Neural crest cell (in vitro differentiated cells): ENCODE data around the gene KCNJ4. TPM values are rescaled to one million over a fixed set of nuclear protein-coding genes. Genes with fewer than 3 reads are reported as not detected.

Source experiments
- DNase-seq: peaks from one replicate; pipeline ENCODE4 v3.0.0; 2021; ENCODE audit warnings: low read depth, mixed read lengths, low spot score
- H3K27ac Mint-ChIP-seq: one replicate; pipeline ENCODE4 v1.8.0; 2021; ENCODE audit warnings: mild to moderate bottlenecking, mixed read lengths; ENCODE audit not compliant: unreplicated experiment
- H3K27me3 Mint-ChIP-seq: 2 replicates; pipeline ENCODE4 v1.8.0; 2021; ENCODE audit warnings: low read depth, mild to moderate bottlenecking, mixed read lengths
- H3K36me3 Mint-ChIP-seq: 2 replicates; pipeline ENCODE4 v1.8.0; 2021; ENCODE audit warnings: low read depth, mild to moderate bottlenecking, mixed read lengths
- H3K4me1 Mint-ChIP-seq: 2 replicates; pipeline ENCODE4 v1.8.0; 2021; ENCODE audit warnings: mixed read lengths
- H3K4me3 Mint-ChIP-seq: one replicate; pipeline ENCODE4 v1.8.0; 2021; ENCODE audit warnings: mild to moderate bottlenecking, mixed read lengths
- H3K9me3 Mint-ChIP-seq: 2 replicates; pipeline ENCODE4 v1.8.0; 2021; ENCODE audit warnings: mixed read lengths
- CTCF ChIP-seq: fragments of 200-600 bp; sonication (generic); conservative IDR thresholded peaks from 2 replicates; pipeline ENCODE4 v1.5.0; 2021; ENCODE audit warnings: antibody characterized with exemption, mild to moderate bottlenecking
- total RNA-seq: library from RNA; stranded (reverse); gene quantifications from 2 replicates; pipeline ENCODE4 v1.2.1, GENCODE V29; 2021

Gene KCNJ4
- total RNA-seq, 1 donor from 2014 or later: 4.4 TPM

GRCh38 chr22:38444783-38445182 is 10.2 kb downstream of the KCNJ4 start:
- peaks cover 7% of the 10 kb centered on the region for H3K4me1 Mint-ChIP-seq

GRCh38 chr22:38443628-38444521 is 11.1 kb downstream of the KCNJ4 start:
- no peak for DNase-seq
- peaks cover 7% of the 10 kb centered on the region for H3K4me1 Mint-ChIP-seq
- H3K9me3 Mint-ChIP-seq: no peaks in the 10 kb centered on the region
- H3K36me3 Mint-ChIP-seq: no peaks in the 10 kb centered on the region
- peak overlapping the region; percentile 48 for H3K27ac Mint-ChIP-seq
- TF ChIP-seq CTCF: no peak
- H3K27me3 Mint-ChIP-seq: no peaks in the 10 kb centered on the region
- no peak overlapping the region for H3K4me3 Mint-ChIP-seq

More at GRCh38 chr22:38444783-38445182, 10.2 kb downstream of the KCNJ4 start:
- no peaks in the 10 kb centered on the region for H3K9me3 Mint-ChIP-seq
- no peak overlapping the region for H3K4me3 Mint-ChIP-seq
- no peaks in the 10 kb centered on the region for H3K27me3 Mint-ChIP-seq
- H3K36me3 Mint-ChIP-seq: no peaks in the 10 kb centered on the region
- DNase-seq: no peak
- no peak for TF ChIP-seq CTCF
- no peak overlapping the region for H3K27ac Mint-ChIP-seq

GRCh38 chr22:38442967-38443627 is 11.9 kb downstream of the KCNJ4 start:
- H3K9me3 Mint-ChIP-seq: no peaks in the 10 kb centered on the region
- H3K27me3 Mint-ChIP-seq: no peaks in the 10 kb centered on the region
- TF ChIP-seq CTCF: no peak
- H3K4me1 Mint-ChIP-seq: peaks cover 7% of the 10 kb centered on the region
- no peaks in the 10 kb centered on the region for H3K36me3 Mint-ChIP-seq
- no peak for DNase-seq
- no peak overlapping the region for H3K4me3 Mint-ChIP-seq
- no peak overlapping the region for H3K27ac Mint-ChIP-seq

- no peak for DNase-seq
- H3K27me3 Mint-ChIP-seq: no peaks in the 10 kb centered on the region
- H3K4me3 Mint-ChIP-seq: no peak overlapping the region
- no peak overlapping the region for H3K27ac Mint-ChIP-seq
- no peaks in the 10 kb centered on the region for H3K36me3 Mint-ChIP-seq
- peaks cover 7% of the 10 kb centered on the region for H3K4me1 Mint-ChIP-seq
- no peaks in the 10 kb centered on the region for H3K9me3 Mint-ChIP-seq
- no peak for TF ChIP-seq CTCF
Measured at GRCh38 chr22:38441620-38442287, 13.2 kb downstream of the KCNJ4 start.

- no peak for TF ChIP-seq CTCF
- DNase-seq: no peak
- Mint-ChIP-seq H3K27me3 (no peaks in the 10 kb centered on the region), H3K36me3 (no peaks in the 10 kb centered on the region), H3K27ac (peak overlapping the region; percentile 71), H3K4me3 (no peak overlapping the region), H3K4me1 (peaks cover 7% of the 10 kb centered on the region), H3K9me3 (no peaks in the 10 kb centered on the region)
Measured at GRCh38 chr22:38440747-38441350, 14.2 kb downstream of the KCNJ4 start.
